Measurements from ENCODE around the gene NELFCD. TPM values are rescaled to one million over a fixed set of nuclear protein-coding genes. Genes with fewer than 3 reads are reported as not detected.

Gene NELFCD
- total RNA-seq, 2 donors from 2014 or later: 28.7 to 34.1 TPM

DNA sequence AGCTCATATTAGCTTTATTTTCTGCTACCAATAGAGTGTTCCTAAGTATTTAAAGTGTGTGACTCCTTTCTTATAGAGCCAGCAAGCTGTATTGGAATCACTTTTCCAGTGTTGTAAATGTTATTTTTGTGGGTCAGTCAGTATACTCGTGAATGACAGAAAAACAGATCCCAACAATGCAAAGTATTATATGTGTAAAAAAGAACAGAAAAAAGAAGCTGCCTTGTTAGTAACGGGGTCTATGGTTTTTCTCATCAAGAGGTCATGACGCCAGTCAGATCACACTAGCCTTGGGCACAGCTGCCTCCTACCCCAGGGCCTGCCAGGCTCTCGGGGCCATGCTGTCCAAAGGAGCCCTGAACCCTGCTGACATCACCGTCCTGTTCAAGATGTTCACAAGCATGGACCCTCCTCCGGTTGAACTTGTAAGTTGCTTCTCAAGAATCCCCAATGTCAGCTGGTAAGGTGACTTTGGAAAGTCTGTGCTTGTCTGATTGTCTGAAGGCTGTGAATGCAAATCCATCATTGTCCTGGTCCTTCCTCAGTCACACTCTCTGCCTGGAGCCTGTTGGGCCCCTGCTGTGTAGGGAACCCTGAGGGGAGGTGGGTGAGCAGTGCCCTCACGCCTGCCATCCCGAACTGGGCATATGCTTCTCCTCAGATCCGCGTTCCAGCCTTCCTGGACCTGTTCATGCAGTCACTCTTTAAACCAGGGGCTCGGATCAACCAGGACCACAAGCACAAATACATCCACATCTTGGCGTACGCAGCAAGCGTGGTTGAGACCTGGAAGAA lies 9.8 kb downstream of the NELFCD start:
- intact Hi-C loops (cut with DNase I): no loop called here
- no peak for DNase-seq

DNA sequence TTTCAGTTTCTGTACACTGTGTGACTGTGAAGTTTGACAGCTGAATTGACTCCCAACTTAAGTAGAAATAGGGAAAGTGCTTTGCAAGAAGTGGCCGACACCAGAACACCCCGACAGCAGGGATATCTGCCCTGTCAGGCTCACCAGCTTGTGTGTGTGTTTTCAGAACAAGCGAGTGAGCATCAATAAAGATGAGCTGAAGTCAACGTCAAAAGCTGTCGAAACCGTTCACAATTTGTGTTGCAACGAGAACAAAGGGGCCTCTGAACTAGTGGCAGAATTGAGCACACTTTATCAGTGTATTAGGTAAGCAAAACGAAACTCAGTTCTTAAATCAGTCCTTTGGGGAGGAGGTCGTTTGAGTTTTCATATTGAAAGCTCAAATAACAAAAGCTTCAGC lies 10.7 kb downstream of the NELFCD start:
- intact Hi-C loops (cut with DNase I): no loop called here
- ATAC-seq: no peak
- DNase-seq: no peak

More for the DNA sequence above, 9.8 kb downstream of the NELFCD start:
- ATAC-seq: no peak

DNA sequence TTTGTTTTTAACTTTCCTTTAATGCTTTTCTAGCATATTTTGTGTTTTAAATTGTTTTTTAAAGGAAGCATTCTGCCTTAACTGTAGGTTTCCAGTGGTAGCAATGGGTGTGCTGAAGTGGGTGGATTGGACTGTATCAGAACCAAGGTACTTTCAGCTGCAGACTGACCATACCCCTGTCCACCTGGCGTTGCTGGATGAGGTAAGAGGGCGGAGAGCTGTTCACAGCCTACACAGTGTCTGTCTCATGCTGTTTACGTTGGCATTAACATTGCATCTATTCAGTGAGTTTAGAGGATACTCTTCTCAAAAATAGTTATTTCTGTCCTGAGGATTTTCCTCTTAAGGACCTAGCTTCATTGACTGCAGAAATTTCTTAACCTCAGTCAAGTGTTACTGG lies 11.9 kb downstream of the NELFCD start:
- intact Hi-C loops (cut with DNase I): no loop called here
- DNase-seq: no peak
- ATAC-seq: peak in 1 of 2 donors; percentile 6

DNA sequence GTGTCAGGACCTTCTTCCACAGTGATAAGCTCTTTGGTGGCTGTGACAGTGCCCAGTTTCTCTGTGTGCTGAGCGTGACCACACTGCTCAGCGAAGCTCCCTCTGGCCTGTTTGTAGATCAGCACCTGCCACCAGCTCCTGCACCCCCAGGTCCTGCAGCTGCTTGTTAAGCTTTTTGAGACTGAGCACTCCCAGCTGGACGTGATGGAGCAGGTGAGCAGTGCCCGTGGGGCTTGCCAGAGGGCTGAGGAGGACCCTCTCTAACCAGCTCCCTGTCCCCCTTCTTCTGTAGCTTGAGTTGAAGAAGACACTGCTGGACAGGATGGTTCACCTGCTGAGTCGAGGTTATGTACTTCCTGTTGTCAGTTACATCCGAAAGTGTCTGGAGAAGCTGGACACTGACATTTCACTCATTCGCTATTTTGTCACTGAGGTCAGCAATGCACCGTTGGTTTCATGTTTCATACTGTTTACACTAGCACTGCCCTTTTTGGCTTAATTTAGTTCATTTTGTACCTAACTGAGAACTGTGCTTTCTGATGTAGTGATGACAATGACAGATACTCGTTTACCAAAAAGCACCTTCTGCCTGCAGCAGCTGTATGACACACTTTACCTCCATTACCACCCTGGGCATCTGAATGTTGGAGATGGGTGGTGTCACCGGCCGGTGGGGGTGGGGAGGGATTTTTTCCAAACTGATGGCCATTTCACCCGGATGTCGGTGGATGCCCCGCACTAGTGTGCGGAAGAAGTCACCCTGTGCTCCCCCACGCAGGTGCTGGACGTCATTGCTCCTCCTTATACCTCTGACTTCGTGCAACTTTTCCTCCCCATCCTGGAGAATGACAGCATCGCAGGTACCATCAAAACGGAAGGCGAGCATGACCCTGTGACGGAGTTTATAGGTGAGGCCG lies 12.5 kb downstream of the NELFCD start:
- ATAC-seq: peak in 1 of 2 donors; percentile 3
- DNase-seq: no peak
- intact Hi-C loops (cut with DNase I): no loop called here

DNA sequence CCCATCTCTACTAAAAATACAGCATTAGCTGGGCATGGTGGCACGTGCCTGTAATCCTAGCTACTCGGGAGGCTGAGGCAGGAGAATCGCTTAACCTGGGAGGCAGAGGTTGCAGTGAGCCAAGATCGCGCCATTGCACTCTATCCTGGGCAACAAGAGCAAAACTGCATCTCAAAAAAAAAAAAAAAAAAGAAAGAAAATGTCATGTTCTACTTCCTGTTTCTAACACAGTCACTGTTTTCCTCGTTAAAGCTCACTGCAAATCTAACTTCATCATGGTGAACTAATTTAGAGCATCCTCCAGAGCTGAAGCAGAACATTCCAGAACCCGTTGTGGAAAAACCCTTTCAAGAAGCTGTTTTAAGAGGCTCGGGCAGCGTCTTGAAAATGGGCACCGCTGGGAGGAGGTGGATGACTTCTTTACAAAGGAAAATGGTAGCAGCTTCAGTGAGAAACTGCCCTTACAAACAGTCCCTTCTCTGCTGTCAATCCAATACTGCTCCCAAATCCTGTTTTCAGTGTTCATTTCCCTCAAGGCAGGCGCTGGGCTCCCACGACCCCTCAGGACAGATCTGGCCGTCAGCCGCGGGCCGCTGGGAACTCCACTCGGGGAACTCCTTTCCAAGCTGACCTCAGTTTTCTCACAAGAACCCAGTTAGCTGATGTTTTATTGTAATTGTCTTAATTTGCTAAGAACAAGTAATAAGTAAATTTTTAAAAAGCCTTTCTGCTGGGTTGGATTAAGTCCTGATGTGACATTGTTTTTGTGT lies 13.5 kb downstream of the NELFCD start:
- ATAC-seq (no peak), DNase-seq (no peak)
- intact Hi-C loops (cut with DNase I): no loop called here

DNA sequence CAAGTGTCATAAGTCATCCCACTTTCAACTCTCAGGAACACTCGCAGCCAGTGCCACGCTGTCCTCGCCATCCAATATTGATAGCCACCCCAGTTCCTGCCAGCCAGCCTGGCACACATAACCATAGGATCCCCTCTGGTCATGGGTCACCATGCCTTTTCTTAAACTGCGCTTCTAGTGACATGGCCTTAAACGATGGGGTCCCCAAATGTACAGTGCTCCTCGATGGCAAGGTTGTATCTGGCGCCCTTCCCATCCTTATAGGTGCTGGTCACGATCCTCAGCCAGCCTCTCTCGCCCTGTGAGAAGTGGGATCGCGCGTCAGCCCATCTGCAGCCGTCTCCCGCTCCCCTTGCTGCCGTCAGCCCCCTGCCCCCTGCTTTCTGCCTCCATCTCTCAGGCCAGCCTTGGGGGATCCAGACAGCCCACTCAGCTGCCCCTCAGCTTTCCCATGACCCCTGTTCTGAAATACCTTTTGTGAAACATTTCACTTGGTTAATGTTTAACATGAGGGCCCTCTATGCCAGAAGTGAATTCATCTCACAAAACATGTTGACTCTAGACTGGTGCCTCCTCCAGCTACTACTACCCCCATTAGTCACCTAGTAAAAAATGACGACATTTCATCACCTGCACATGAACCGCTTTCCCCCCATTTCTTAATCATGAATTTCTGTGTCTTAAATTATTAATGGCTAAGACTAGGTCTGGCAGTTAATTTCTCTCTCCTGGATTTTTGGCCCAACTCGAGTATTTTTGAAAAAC lies 14.6 kb downstream of the NELFCD start:
- no peak for ATAC-seq
- intact Hi-C loops (cut with DNase I): no loop called here
- no peak for DNase-seq

DNA sequence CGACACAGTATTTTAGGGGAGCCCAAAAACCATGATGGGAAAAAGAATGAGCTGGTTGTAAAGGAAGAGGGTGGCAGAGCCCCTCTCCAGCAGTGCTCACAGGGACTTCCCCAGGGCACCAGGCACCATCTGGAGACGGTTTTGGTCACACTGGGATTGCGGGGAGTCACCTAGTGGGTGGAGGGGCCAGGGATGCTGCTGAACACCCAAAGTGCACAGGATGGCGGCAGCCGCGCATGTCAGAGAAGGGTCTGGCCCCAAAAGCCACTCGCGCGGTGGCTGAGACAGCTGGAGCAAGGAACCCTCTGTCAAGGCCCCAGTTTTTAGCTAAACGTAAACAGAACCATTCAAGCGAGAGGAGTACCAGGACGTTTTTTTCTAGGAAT lies 15.2 kb downstream of the NELFCD start:
- ATAC-seq: no peak
- no peak for DNase-seq
- intact Hi-C loops (cut with DNase I): no loop called here

DNA sequence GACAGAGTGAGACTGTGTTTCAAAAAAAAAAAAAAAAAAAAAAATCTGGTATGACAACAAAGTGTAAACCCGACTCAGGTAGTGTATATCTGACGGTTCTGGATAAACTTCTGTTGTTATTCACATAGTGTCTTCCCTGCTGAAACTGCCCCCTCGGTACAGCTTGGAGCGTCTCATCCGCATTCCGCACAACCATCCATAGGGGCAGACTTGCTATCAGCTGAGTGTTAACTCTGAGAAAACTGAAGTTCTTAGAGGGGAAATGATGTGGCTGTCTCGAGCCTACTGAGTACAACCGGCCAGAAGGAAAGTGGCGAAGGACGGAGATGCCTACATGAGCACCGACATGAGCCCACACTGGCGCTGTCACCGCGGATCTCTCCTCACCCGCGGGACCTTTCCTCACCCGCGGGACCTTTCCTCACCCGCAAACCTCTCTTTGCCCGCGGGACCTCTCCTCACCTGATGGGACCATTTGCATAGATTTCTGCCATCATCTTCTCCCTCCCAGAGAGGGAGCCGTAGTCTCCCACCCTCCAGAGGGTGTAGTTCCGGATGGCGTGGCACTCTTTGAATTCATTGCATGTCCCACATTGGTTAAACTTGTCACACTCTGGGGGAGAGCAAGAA lies 16.2 kb downstream of the NELFCD start:
- ATAC-seq: no peak
- intact Hi-C loops (cut with DNase I): no loop called here
- no peak for DNase-seq

DNA sequence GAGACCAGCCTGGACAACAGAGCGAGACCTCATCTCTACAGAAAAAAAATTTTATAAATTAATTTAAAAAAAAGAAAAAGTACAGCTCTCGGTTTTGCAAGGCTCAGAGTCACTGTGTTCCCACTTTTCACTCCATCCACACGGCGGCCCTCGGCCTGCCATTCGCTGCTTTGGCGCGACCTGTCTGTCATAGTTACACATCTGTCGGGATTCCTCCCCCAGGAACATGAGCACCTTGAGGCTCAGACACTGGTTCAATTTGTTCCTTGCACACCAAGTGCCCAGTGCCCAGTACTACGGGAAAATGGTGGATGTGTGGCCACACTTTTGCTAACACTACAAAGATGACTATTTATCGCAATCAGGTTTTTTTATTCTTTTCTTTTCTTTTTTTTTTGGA lies 17.6 kb downstream of the NELFCD start:
- DNase-seq: no peak
- no peak for ATAC-seq
- intact Hi-C loops (cut with DNase I): no loop called here

DNA sequence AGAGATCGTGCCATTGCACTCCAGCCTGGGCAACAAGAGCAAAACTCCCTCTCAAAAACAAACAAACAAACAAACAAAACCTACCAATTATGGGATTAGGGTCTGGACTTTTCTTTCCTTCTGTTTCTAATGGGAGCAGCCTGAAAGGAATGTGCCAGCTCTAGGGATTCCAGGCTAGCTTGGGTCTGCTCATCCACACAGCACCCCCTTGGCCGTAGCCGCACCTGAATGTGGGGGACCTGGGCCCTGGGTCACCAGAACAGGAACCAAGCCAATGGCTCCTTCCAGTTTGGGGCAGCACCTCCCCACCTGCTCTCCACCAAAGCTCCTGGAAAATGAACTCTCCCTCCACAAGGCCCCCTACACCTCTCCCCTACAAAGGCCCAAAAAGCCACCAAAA lies 19.3 kb downstream of the NELFCD start:
- ATAC-seq (no peak), DNase-seq (no peak)
- intact Hi-C loops (cut with DNase I): no loop called here

DNA sequence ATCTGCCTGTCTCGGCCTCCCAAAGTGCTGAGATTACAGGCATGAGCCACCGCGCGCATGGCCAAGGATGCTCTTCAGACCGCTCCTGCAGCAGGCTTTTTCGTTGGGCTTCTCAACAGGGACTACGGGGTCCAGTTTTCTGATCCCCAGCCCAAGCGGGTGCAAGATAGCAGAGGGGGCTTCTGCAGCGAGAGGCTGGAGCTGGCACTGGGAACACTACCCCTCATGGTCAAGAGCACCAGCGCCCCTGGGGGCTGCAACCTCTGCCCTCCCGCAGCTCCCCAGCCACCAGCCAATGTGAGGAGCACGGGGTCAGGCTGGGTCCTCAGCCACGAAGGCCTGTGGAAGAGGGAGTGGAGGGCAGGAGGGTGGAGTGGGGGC lies 20.0 kb downstream of the NELFCD start:
- intact Hi-C loops (cut with DNase I): no loop called here
- DNase-seq (no peak), ATAC-seq (no peak)

DNA sequence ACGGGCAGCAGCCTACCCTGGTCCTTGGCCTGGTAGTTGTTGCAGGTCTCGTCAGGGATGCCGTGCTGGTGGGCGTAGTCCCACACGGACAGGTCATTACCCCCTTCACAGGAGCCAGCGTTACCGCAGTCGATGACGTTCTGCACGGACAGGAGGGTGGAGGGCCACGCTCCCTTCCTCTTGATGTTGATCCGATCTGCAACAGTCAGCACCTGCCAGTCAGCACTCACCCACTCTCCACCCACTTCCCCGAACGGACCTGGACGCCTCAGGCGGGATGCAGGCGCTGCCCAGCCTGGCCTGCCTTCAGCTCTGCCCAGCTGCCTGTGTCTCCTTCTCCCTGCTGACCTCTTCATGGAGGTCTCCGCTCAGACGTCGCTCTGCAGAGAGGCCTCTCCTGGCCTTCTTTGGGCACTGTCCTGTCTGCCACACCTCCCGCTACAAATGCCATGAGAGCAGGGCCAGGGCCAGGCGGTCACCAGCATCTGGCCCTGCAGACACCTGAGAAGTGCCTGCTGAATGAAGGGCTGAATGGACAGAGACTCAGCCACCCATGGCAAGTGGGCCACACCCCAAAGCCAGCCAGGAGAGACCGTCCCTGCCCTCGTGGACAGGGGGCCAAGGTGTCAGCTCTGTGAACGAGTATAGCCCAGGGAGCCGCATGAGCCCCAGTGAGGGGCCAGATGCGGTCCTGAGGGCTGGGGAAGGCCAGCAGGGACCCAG lies 20.6 kb downstream of the NELFCD start:
- intact Hi-C loops (cut with DNase I): no loop called here
- no peak for ATAC-seq
- DNase-seq: no peak

DNA sequence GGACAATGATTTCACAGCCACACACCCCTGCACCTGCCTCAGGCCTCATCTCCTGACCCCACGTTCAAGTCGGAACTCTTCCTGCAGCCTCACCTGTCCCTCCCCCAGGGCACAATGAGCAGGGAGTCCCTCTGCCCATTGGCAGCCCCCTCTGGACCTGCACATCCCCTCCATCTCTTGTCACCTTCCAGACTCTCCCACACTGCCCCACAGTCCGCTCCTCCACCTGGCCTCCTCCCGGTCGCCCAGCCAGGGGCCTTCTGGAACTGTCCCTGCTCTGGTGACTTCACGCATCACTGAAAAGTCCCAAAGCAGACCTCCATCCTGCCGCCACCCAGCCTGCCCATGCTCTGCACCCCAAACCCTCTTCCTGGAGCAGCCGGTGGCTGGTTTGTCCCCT lies 21.3 kb downstream of the NELFCD start:
- intact Hi-C loops (cut with DNase I): no loop called here
- no peak for DNase-seq
- no peak for ATAC-seq

DNA sequence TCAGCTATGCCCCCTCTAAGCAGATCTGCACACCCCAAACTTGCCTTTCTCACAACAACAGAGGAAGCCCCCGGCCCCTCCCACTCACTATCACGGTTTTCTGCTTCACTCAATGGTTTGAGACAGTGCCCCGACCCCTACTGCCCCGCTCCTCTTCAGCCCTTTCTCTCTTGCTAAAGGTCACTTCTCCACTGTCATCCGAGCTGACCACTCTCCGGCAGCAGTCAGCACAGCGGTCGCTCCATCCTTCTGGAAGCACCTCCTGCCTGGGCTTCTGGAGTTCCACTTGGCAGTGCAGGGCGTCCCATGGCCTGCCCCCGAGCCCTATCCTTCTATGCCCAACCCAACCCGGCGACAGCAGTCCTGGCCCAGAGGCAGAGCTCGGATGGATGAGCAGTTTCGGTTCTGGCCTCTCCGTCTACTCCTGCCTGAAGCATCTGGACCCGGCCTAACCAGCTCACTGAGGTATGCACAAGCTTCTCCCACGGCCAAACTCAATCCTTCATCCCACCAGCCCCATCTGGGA lies 21.9 kb downstream of the NELFCD start:
- intact Hi-C loops (cut with DNase I): no loop called here
- DNase-seq (no peak), ATAC-seq (no peak)

DNA sequence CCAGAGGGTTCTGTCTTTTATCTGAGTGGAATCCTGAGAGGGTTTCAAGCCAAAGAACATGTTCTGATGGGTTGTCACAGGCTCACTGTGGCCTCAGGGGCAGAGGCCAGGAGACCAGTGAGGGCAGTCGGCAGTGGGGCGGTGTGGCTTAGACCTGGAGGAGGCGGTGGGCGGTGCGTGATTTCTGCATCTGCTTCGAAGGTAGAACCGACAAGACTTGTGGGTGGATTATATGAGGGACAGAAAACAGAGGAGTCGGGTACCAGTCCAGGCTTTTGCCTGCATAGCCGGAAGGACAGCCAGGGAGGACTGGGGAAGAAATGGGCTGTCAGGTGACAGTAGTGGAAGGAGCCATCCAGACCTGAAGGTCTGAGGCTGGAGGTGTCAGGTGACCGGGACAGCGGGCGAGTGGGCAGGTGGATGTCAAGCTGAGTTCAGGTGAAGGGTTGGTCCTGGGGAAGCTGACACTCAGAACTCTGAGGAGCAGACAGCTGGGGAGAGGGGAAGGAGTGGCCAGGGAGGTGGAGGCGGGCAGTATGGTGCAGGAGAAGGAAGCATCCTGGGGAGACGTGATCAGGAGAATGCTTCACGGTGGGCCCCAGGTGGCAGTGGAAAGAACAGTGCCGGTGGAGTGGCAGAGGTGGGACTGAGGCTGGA lies 22.9 kb downstream of the NELFCD start:
- ATAC-seq (no peak), DNase-seq (no peak)
- intact Hi-C loops (cut with DNase I): no loop called here

DNA sequence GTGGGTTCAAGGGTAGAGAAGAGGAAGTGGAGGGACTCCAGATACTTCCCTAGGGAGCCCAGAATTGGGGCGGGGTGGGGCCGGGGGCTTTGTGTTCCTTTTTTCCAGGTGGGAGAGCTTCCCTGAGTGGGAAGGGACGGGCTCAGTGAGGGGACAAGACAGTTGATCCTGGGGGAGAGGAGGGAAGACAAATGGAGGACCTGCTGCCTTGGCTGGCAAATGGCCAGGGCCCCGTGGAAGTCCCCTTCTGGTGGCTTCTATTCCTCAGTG lies 23.4 kb downstream of the NELFCD start:
- DNase-seq: peak; percentile 66
- intact Hi-C loops (cut with DNase I): no loop called here
- no peak for ATAC-seq

DNA sequence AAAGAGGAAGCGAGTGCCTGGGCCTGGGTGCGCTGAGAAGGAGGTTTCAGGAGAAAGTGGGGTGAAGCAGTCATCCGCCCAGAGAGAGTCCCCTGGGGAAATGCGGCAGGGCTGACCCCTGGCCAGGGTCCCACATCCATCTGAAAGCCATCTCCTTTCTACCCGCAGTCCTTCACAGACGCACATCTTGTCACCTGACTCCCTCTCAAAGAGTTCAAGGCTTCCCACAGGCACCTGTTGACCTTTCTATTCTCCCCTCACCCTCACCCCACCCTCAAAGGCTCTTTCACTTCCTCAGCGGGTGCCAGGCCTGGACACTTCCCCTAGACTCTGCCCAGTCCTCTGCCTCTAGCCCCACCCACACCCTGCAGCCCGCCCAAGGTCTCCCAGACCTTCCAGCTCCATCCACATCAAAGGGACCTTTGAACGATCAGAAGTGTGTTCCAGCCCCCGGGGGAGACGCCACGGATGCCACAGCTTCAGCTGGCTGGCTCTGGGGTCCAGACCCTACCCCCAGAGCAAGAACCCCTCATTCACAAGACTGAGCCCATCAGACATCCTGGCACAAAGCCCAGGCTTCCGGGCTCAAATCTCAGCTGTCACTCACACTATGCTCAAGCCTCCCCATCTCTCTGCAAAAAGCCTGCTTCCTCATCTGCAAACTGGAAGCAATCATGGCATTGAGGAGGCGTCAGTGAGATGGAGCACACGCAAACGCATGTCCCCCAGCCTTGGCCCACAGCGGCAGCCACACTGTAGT lies 23.9 kb downstream of the NELFCD start:
- ATAC-seq: peak; percentile 20 to 50
- DNase-seq: peak; percentile 71
- intact Hi-C loops (cut with DNase I): no loop called here
